Measurements from ENCODE around the gene KREMEN1. TPM values are rescaled to one million over a fixed set of nuclear protein-coding genes. Genes with fewer than 3 reads are reported as not detected.

KREMEN1 gene
- total and polyA plus RNA-seq, 8 donors = 24.6 to 49.7 (median 33.6) TPM

- intact Hi-C loops (cut with DNase I) = no loop called here
- no peak for ATAC-seq
- TF ChIP-seq CTCF (IDR thresholded peaks at IDR 0.05) = no peak
These were observed 32.6 kb downstream of the KREMEN1 start for GRCh38 chr22:29105468-29105867.

GRCh38 chr22:29106839-29107238, 34.0 kb downstream of the KREMEN1 start:
- Histone ChIP-seq H3K27me3 (no peaks in the 10 kb centered on the region), H3K9me3 (no peaks in the 10 kb centered on the region), H3K4me1 (no peaks in the 10 kb centered on the region), H3K36me3 (no peaks in the 10 kb centered on the region), H3K27ac (no peak overlapping the region), H3K4me3 (no peak overlapping the region)
- TF ChIP-seq CTCF (IDR thresholded peaks at IDR 0.05) = no peak
- intact Hi-C loops (cut with DNase I) = no loop called here
- ATAC-seq (no peak), DNase-seq (no peak)

More at GRCh38 chr22:29105468-29105867, 32.6 kb downstream of the KREMEN1 start:
- no peak overlapping the region for H3K27ac ChIP-seq
- no peaks in the 10 kb centered on the region for H3K27me3 ChIP-seq
- H3K4me3 ChIP-seq = no peak overlapping the region
- no peaks in the 10 kb centered on the region for H3K9me3 ChIP-seq
- no peaks in the 10 kb centered on the region for H3K36me3 ChIP-seq
- DNase-seq = no peak
- no peaks in the 10 kb centered on the region for H3K4me1 ChIP-seq

GRCh38 chr22:29108137-29108536, 35.3 kb downstream of the KREMEN1 start:
- no peaks in the 10 kb centered on the region for H3K4me1 ChIP-seq
- no peak for TF ChIP-seq CTCF (IDR thresholded peaks at IDR 0.05)
- DNase-seq (no peak), ATAC-seq (no peak)
- intact Hi-C loops (cut with DNase I) = no loop called here
- no peak overlapping the region for H3K27ac ChIP-seq
- H3K27me3 ChIP-seq = no peaks in the 10 kb centered on the region
- H3K36me3 ChIP-seq = no peaks in the 10 kb centered on the region
- no peaks in the 10 kb centered on the region for H3K9me3 ChIP-seq
- H3K4me3 ChIP-seq = no peak overlapping the region

- H3K27ac ChIP-seq = no peak overlapping the region
- intact Hi-C loops (cut with DNase I) = no loop called here
- H3K4me1 ChIP-seq = no peaks in the 10 kb centered on the region
- no peak for TF ChIP-seq CTCF (IDR thresholded peaks at IDR 0.05)
- no peaks in the 10 kb centered on the region for H3K9me3 ChIP-seq
- no peak overlapping the region for H3K4me3 ChIP-seq
- no peaks in the 10 kb centered on the region for H3K36me3 ChIP-seq
- no peaks in the 10 kb centered on the region for H3K27me3 ChIP-seq
- ATAC-seq = no peak
- DNase-seq = no peak
These were observed 37.0 kb downstream of the KREMEN1 start for GRCh38 chr22:29109822-29110221.

GRCh38 chr22:29110946-29111345, 38.1 kb downstream of the KREMEN1 start:
- TF ChIP-seq CTCF (IDR thresholded peaks at IDR 0.05) = no peak

More at GRCh38 chr22:29110946-29111345, 38.1 kb downstream of the KREMEN1 start:
- Histone ChIP-seq H3K4me1 (no peaks in the 10 kb centered on the region), H3K4me3 (no peak overlapping the region), H3K27me3 (no peaks in the 10 kb centered on the region), H3K36me3 (no peaks in the 10 kb centered on the region), H3K27ac (no peak overlapping the region), H3K9me3 (no peaks in the 10 kb centered on the region)
- DNase-seq (no peak), ATAC-seq (no peak)
- intact Hi-C loops (cut with DNase I) = no loop called here
